Embryonic facial prominence (tissue), 1 donor: ENCODE results near the gene ISLR2.
"Not testable (repeated sequence)": the region's sequence is repeated elsewhere in the genome, so short reads cannot be mapped to it uniquely, and the experiment has no call there.

Experiments used
- DNase-seq: peaks from one replicate; pipeline ENCODE4 v3.0.0-alpha.2; 2016; ENCODE audit errors: extremely low spot score

Gene ISLR2

GRCh38 chr15:74130155-74130848 lies at the start of gene ISLR2:
TSS of gene ISLR2 (plus strand) at chr15:74130586. CDS start at chr15:74132755, 2,169 bp downstream.
- DNase-seq, result no peak

GRCh38 chr15:74082450-74082849 lies 47.9 kb upstream of the ISLR2 start, which contains the start of gene GOLGA6A:
TSS of gene GOLGA6A (minus strand) at chr15:74082550. CDS start at chr15:74082509, 41 bp downstream.
- DNase-seq, result not testable (repeated sequence)

- not testable (repeated sequence) for DNase-seq
Measured at GRCh38 chr15:74094567-74094966, 35.8 kb upstream of the ISLR2 start.

- DNase-seq, result not testable (repeated sequence)
Measured at GRCh38 chr15:74095610-74096009, 34.8 kb upstream of the ISLR2 start.

- DNase-seq, result not testable (repeated sequence)
Measured at GRCh38 chr15:74096753-74097474, 33.5 kb upstream of the ISLR2 start.

- DNase-seq, result peak; percentile 79
Measured at GRCh38 chr15:74099963-74100733, 30.2 kb upstream of the ISLR2 start.

- no peak for DNase-seq
Measured at GRCh38 chr15:74108111-74108510, 22.3 kb upstream of the ISLR2 start.

GRCh38 chr15:74108611-74109010 lies 21.8 kb upstream of the ISLR2 start:
- not testable (repeated sequence) for DNase-seq

- DNase-seq, result no peak
Measured at GRCh38 chr15:74109713-74110112, 20.7 kb upstream of the ISLR2 start.

GRCh38 chr15:74120426-74120825 lies 10.0 kb upstream of the ISLR2 start:
- no peak for DNase-seq

- DNase-seq, result no peak
Measured at GRCh38 chr15:74121039-74121438, 9.3 kb upstream of the ISLR2 start.

- no peak for DNase-seq
Measured at GRCh38 chr15:74121858-74122257, 8.5 kb upstream of the ISLR2 start.

- DNase-seq, result no peak
Measured at GRCh38 chr15:74122403-74123130, 7.8 kb upstream of the ISLR2 start.

GRCh38 chr15:74123131-74123429 lies 7.3 kb upstream of the ISLR2 start:
- DNase-seq, result no peak

- no peak for DNase-seq
Measured at GRCh38 chr15:74123658-74124057, 6.7 kb upstream of the ISLR2 start.

- DNase-seq, result no peak
Measured at GRCh38 chr15:74124196-74124595, 6.2 kb upstream of the ISLR2 start.

GRCh38 chr15:74124759-74125158 lies 5.6 kb upstream of the ISLR2 start:
- DNase-seq, result no peak

- DNase-seq, result peak; percentile 66
Measured at GRCh38 chr15:74127255-74127953, 3.0 kb upstream of the ISLR2 start.

GRCh38 chr15:74127954-74128784 lies 2.2 kb upstream of the ISLR2 start:
- DNase-seq, result no peak
